Ascending aorta (tissue), 2 donors: ENCODE data around the gene CELF4. TPM values are rescaled to one million over a fixed set of nuclear protein-coding genes. Genes with fewer than 3 reads are reported as not detected.

Experiments used
- DNase-seq, 2 donors: peaks; one replicate each; pipeline ENCODE4 v3.0.0-alpha.2; 2019; ENCODE audit warnings: low spot score in 2 of 2
- H3K27ac ChIP-seq, 2 donors: fragments of 200-600 bp; sonication (generic); one replicate each; pipeline ENCODE4 v1.5.1; 2016 to 2017; ENCODE audit warnings: mild to moderate bottlenecking in 1 of 2
- H3K27me3 ChIP-seq: fragments of 200-600 bp; sonication (generic); one replicate; pipeline ENCODE4 v1.5.1; 2017
- H3K36me3 ChIP-seq, 2 donors: fragments of 200-600 bp; sonication (generic); one replicate each; pipeline ENCODE4 v1.5.1; 2016
- H3K4me1 ChIP-seq, 2 donors: fragments of 200-600 bp; sonication (generic); one replicate each; pipeline ENCODE4 v1.5.1; 2016 to 2017; ENCODE audit warnings: mild to moderate bottlenecking in 1 of 2
- H3K4me3 ChIP-seq, 2 donors: fragments of 200-600 bp; sonication (generic); one replicate each; pipeline ENCODE4 v1.5.1; 2016 to 2017; ENCODE audit warnings: mild to moderate bottlenecking in 1 of 2
- H3K9me3 ChIP-seq, 2 donors: fragments of 200-600 bp; sonication (generic); one replicate each; pipeline ENCODE4 v1.5.1; 2016
- intact Hi-C: fragments of 100-400 bp; cut with DNase I; formaldehyde crosslinking; loops from one replicate; pipeline ENCODE4 v1.15.1; 2023
- total RNA-seq: library from RNA; depleted of rRNA; stranded (reverse); fragments of >200 nt; gene quantifications from one replicate; pipeline ENCODE4 v1.1.0, GENCODE V29; 2016
- TF ChIP-seq, protein P1 (sequence below), 3 experiments: fragments of 200-600 bp in 2 of 3; fragments of 450-650 bp in 1 of 3; sonication (generic) in 2 of 3; IDR thresholded peaks; one replicate each; pipeline ENCODE4 v1.5.1; 2016 to 2019; ENCODE audit warnings: antibody characterized with exemption in 3 of 3, mild to moderate bottlenecking in 1 of 3, moderate library complexity in 1 of 3

The CELF4 gene
- total RNA-seq, 1 donor from 2014 or later, result not detected

DNA sequence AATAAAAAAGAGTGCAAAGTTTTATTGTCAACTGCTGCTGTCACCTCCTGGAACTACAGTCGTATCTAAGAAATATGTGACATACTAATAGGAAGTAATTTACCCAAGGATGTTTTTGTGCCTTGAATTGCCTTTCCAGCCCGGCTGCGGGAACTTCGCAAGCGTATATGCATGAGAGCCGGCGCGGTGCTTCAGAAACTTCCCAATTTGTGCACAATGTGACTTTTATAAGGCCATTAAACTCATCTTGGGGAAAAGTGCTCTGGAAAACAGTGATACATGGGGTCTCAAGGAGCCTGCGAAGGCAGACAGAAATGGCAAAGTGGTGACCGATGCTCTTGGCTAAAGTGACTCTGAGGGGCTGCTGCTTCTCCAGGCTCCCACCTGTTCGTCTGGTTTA, 41.7 kb upstream of the CELF4 start:
- TF ChIP-seq, protein P1, sequence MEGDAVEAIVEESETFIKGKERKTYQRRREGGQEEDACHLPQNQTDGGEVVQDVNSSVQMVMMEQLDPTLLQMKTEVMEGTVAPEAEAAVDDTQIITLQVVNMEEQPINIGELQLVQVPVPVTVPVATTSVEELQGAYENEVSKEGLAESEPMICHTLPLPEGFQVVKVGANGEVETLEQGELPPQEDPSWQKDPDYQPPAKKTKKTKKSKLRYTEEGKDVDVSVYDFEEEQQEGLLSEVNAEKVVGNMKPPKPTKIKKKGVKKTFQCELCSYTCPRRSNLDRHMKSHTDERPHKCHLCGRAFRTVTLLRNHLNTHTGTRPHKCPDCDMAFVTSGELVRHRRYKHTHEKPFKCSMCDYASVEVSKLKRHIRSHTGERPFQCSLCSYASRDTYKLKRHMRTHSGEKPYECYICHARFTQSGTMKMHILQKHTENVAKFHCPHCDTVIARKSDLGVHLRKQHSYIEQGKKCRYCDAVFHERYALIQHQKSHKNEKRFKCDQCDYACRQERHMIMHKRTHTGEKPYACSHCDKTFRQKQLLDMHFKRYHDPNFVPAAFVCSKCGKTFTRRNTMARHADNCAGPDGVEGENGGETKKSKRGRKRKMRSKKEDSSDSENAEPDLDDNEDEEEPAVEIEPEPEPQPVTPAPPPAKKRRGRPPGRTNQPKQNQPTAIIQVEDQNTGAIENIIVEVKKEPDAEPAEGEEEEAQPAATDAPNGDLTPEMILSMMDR (IDR thresholded peaks at IDR 0.05), result no peak
- H3K27me3 ChIP-seq, result no peaks in the 10 kb centered on the region
- no peak for DNase-seq
- H3K4me3 ChIP-seq, result no peak overlapping the region
- no peaks in the 10 kb centered on the region for H3K36me3 ChIP-seq
- intact Hi-C loops, result no loop called here
- H3K27ac ChIP-seq, result no peak overlapping the region
- no peaks in the 10 kb centered on the region for H3K9me3 ChIP-seq
- no peaks in the 10 kb centered on the region for H3K4me1 ChIP-seq

DNA sequence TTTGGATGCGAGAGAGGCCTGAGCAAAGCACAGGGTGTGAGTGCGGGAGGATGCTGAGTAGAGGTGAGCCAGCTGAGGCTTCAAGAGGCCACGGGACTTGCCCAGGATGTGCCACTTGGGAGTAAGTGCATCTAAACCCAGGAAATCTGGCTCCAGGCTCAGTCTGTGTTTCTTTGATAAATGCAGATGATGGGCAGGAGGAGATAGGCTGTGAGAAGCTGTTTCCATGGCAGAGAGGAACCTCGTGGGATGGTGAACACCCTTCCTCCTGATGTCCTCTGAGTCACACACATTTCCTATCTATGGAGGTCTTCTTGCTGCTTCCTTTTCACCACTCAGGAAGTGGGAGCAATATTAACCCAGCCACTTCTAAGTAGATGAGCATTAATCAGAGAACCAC, 38.4 kb upstream of the CELF4 start:
- TF ChIP-seq, protein P1 (IDR thresholded peaks at IDR 0.05), result no peak
- H3K4me1 ChIP-seq, result no peaks in the 10 kb centered on the region
- DNase-seq, result no peak
- intact Hi-C loops, result no loop called here
- no peak overlapping the region for H3K27ac ChIP-seq
- H3K9me3 ChIP-seq, result no peaks in the 10 kb centered on the region
- no peaks in the 10 kb centered on the region for H3K27me3 ChIP-seq
- no peaks in the 10 kb centered on the region for H3K36me3 ChIP-seq
- H3K4me3 ChIP-seq, result no peak overlapping the region

DNA sequence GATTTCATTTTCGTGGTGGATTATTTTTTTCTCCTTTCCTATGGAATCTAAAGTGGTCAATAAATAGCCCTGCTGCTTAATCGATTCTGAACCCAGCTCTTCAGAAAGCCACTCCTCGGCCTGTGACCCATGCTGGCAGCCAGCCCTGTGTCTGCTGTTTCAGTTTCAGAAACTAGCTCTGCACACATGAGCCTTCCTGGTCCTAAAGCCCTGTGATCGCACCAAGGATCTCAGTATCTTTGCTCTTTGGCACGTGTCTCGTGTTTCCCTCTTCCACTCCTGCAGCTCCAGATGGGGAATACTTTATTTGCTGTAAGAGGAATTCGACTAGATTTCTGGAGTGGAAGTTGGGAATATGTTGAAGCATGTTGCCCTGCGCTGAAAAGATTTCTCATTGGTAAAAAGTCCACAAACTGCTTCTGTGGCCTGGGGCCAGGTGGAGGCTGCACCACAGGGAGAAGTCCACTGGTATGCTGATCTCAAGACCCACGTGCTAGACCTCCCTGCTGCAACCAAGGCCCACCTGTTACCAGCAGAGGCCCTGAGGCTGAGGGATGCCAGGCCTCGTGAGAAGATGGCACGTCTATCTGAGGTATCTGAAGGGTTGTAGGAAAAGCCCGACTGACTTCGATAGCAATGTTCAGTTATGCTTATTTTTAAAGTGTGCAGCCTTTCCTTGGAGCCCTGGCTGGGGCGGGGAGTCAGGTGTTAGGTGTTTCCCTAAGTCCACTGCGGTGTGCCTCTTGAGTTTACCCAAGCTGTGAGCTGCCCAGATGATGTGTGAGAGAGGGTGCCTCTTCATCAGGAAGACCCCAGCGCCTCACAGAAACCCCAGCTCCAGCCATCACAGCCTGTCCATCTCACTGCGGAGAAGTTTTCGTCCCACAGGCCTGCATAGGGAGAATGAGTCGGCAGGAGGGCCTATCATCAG, 33.6 kb upstream of the CELF4 start:
- TF ChIP-seq, protein P1 (IDR thresholded peaks at IDR 0.05), result no peak
- H3K27ac ChIP-seq, result no peak overlapping the region
- no peak overlapping the region for H3K4me3 ChIP-seq
- no peaks in the 10 kb centered on the region for H3K36me3 ChIP-seq
- H3K4me1 ChIP-seq, result no peaks in the 10 kb centered on the region
- H3K9me3 ChIP-seq, result no peaks in the 10 kb centered on the region
- H3K27me3 ChIP-seq, result no peaks in the 10 kb centered on the region
- intact Hi-C loops, result no loop called here
- no peak for DNase-seq

DNA sequence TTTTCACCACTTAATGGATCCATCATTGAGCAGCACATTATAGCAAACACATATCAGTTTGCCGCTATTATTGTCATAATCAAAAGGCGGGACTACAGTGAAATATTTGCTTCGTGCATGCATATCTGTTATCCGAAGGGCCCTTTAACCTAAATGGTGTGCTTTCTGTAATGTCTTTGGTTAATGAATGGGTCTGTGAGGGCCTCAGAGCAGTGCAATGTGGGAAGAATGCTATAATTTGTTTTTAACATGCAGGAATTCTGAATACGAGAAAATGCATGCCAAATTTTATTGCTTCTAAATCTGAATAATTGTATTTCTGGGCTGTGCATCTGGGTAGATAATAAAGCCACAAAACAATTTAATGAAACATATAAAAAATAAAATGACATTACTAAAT, 32.8 kb upstream of the CELF4 start:
- H3K9me3 ChIP-seq, result no peaks in the 10 kb centered on the region
- H3K27me3 ChIP-seq, result no peaks in the 10 kb centered on the region
- no peak for DNase-seq
- TF ChIP-seq, protein P1 (IDR thresholded peaks at IDR 0.05), result no peak
- H3K27ac ChIP-seq, result no peak overlapping the region
- H3K4me3 ChIP-seq, result no peak overlapping the region
- intact Hi-C loops, result no loop called here
- H3K36me3 ChIP-seq, result no peaks in the 10 kb centered on the region
- H3K4me1 ChIP-seq, result no peaks in the 10 kb centered on the region

DNA sequence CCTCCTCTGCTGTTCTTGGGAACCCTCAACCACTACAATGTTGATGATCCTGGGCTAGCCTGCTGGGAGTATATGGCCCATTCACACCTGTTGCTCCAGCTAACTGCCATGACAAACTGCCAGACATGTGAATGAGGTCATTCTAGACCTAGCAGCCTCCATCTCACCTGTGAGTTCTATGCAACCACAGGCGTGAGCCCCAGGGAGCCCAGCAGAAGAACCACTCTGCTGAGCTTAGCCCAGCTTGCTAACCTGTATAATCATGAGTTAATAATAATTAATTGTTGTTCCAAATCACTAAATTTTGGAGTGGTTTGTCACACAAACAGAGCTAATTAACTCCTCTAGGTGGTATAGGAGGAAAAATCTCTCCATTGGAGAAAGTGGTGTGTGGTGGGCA, 24.7 kb upstream of the CELF4 start:
- no peak for DNase-seq
- Histone ChIP-seq H3K27me3 (no peaks in the 10 kb centered on the region), H3K4me1 (no peaks in the 10 kb centered on the region), H3K36me3 (no peaks in the 10 kb centered on the region), H3K27ac (no peak overlapping the region), H3K9me3 (peaks cover 0 to 8% of the 10 kb centered on the region in 2 donors), H3K4me3 (no peak overlapping the region)
- TF ChIP-seq, protein P1 (IDR thresholded peaks at IDR 0.05), result no peak
- intact Hi-C loops, result no loop called here
